KOPT-K1 (cell line): ENCODE data around the gene PDE4B.

ENCODE experiments used
- H3K27ac ChIP-seq: fragments of 200-600 bp; sonication (generic); 2 replicates; pipeline ENCODE4 v1.5.1; 2016; ENCODE audit warnings: antibody characterized with exemption, mild to moderate bottlenecking, low read depth, low read length; ENCODE audit not compliant: poor library complexity, severe bottlenecking
- H3K36me3 ChIP-seq: fragments of 200-600 bp; sonication (generic); 2 replicates; pipeline ENCODE4 v1.5.1; 2017; ENCODE audit warnings: antibody characterized with exemption, mild to moderate bottlenecking, low read length, moderate library complexity; ENCODE audit not compliant: insufficient read depth
- H3K9me3 ChIP-seq: fragments of 200-600 bp; sonication (generic); 2 replicates; pipeline ENCODE4 v1.5.1; 2017; ENCODE audit warnings: antibody characterized with exemption, low read length, mild to moderate bottlenecking; ENCODE audit not compliant: insufficient read depth, poor library complexity, severe bottlenecking

Gene PDE4B

GRCh38 chr1:66140072-66140471, 347.4 kb downstream of the PDE4B start:
- Histone ChIP-seq H3K27ac (no peak overlapping the region), H3K9me3 (no peaks in the 10 kb centered on the region), H3K36me3 (no peaks in the 10 kb centered on the region)

GRCh38 chr1:66143651-66144050, 351.0 kb downstream of the PDE4B start:
- H3K36me3 ChIP-seq: no peaks in the 10 kb centered on the region
- no peaks in the 10 kb centered on the region for H3K9me3 ChIP-seq

GRCh38 chr1:66147226-66147835, 354.6 kb downstream of the PDE4B start:
- Histone ChIP-seq H3K27ac (no peak overlapping the region), H3K36me3 (no peaks in the 10 kb centered on the region), H3K9me3 (no peaks in the 10 kb centered on the region)

More at GRCh38 chr1:66143651-66144050, 351.0 kb downstream of the PDE4B start:
- no peak overlapping the region for H3K27ac ChIP-seq

GRCh38 chr1:66152034-66152433, 359.3 kb downstream of the PDE4B start:
- no peak overlapping the region for H3K27ac ChIP-seq
- no peaks in the 10 kb centered on the region for H3K9me3 ChIP-seq
- H3K36me3 ChIP-seq: no peaks in the 10 kb centered on the region

- Histone ChIP-seq H3K9me3 (no peaks in the 10 kb centered on the region), H3K36me3 (no peaks in the 10 kb centered on the region), H3K27ac (no peak overlapping the region)
These were observed 361.7 kb downstream of the PDE4B start for GRCh38 chr1:66154394-66154793.

GRCh38 chr1:66156144-66156543, 363.4 kb downstream of the PDE4B start:
- Histone ChIP-seq H3K36me3 (no peaks in the 10 kb centered on the region), H3K9me3 (no peaks in the 10 kb centered on the region), H3K27ac (no peak overlapping the region)

GRCh38 chr1:66159800-66160199, 367.1 kb downstream of the PDE4B start:
- no peaks in the 10 kb centered on the region for H3K9me3 ChIP-seq
- H3K27ac ChIP-seq: no peak overlapping the region
- H3K36me3 ChIP-seq: no peaks in the 10 kb centered on the region

- no peaks in the 10 kb centered on the region for H3K36me3 ChIP-seq
- H3K9me3 ChIP-seq: no peaks in the 10 kb centered on the region
- no peak overlapping the region for H3K27ac ChIP-seq
These were observed 368.0 kb downstream of the PDE4B start for GRCh38 chr1:66160719-66161118.

- no peaks in the 10 kb centered on the region for H3K36me3 ChIP-seq
- no peak overlapping the region for H3K27ac ChIP-seq
- H3K9me3 ChIP-seq: no peaks in the 10 kb centered on the region
These were observed 374.1 kb downstream of the PDE4B start for GRCh38 chr1:66166753-66167152.

GRCh38 chr1:66167267-66167666, 374.6 kb downstream of the PDE4B start:
- no peaks in the 10 kb centered on the region for H3K36me3 ChIP-seq
- H3K27ac ChIP-seq: no peak overlapping the region
- no peaks in the 10 kb centered on the region for H3K9me3 ChIP-seq

GRCh38 chr1:66168467-66168887, 375.8 kb downstream of the PDE4B start:
- Histone ChIP-seq H3K27ac (no peak overlapping the region), H3K36me3 (no peaks in the 10 kb centered on the region), H3K9me3 (no peaks in the 10 kb centered on the region)

GRCh38 chr1:66168948-66169671, 376.4 kb downstream of the PDE4B start:
- Histone ChIP-seq H3K9me3 (no peaks in the 10 kb centered on the region), H3K27ac (no peak overlapping the region), H3K36me3 (no peaks in the 10 kb centered on the region)

GRCh38 chr1:66172272-66172671, 379.6 kb downstream of the PDE4B start:
- Histone ChIP-seq H3K9me3 (no peaks in the 10 kb centered on the region), H3K27ac (no peak overlapping the region), H3K36me3 (no peaks in the 10 kb centered on the region)

GRCh38 chr1:66175098-66175497, 382.4 kb downstream of the PDE4B start:
- Histone ChIP-seq H3K27ac (no peak overlapping the region), H3K36me3 (no peaks in the 10 kb centered on the region), H3K9me3 (no peaks in the 10 kb centered on the region)

- no peak overlapping the region for H3K27ac ChIP-seq
- no peaks in the 10 kb centered on the region for H3K9me3 ChIP-seq
- no peaks in the 10 kb centered on the region for H3K36me3 ChIP-seq
These were observed 382.9 kb downstream of the PDE4B start for GRCh38 chr1:66175581-66175980.
